Uterus (tissue), 4 donors: Measurements from ENCODE around the gene BABAM2. TPM values are rescaled to one million over a fixed set of nuclear protein-coding genes. Genes with fewer than 3 reads are reported as not detected.

Experiments
- DNase-seq, 2 donors: peaks; one replicate each; pipeline ENCODE4 v3.0.0-alpha.2; 2019 to 2020
- H3K27ac ChIP-seq, 2 donors: fragments of 200-600 bp; sonication (generic); 1 replicate in 1 of 2; 2 replicates in 1 of 2; pipeline ENCODE4 v1.5.1; 2016 to 2018
- H3K27me3 ChIP-seq, 2 donors: fragments of 200-600 bp; sonication (generic); one replicate each; pipeline ENCODE4 v1.5.1; 2018 to 2019; ENCODE audit warnings: control low read depth in 1 of 2
- H3K36me3 ChIP-seq, 2 donors: fragments of 200-600 bp; sonication (generic); one replicate each; pipeline ENCODE4 v1.5.1; 2019; ENCODE audit warnings: control low read depth in 1 of 2
- H3K4me1 ChIP-seq, 2 donors: fragments of 200-600 bp; sonication (generic); one replicate each; pipeline ENCODE4 v1.5.1; 2018 to 2019; ENCODE audit warnings: control low read depth in 1 of 2
- H3K4me3 ChIP-seq, 2 donors: fragments of 200-600 bp; sonication (generic); 1 replicate in 1 of 2; 2 replicates in 1 of 2; pipeline ENCODE4 v1.5.1; 2018 to 2019; ENCODE audit warnings: mild to moderate bottlenecking in 1 of 2
- H3K9me3 ChIP-seq, 2 donors: fragments of 200-600 bp; sonication (generic); one replicate each; pipeline ENCODE4 v1.5.1; 2019; ENCODE audit warnings: control low read depth in 1 of 2
- CTCF ChIP-seq, 4 experiments: fragments of 200-600 bp in 2 of 4; fragments of 450-650 bp in 2 of 4; sonication (generic) in 2 of 4; IDR thresholded peaks; one replicate each; pipeline ENCODE4 v1.5.1; 2016 to 2019; ENCODE audit warnings: antibody characterized with exemption in 4 of 4, mild to moderate bottlenecking in 2 of 4, moderate library complexity in 1 of 4
- POLR2A ChIP-seq, 2 donors: fragments of 450-650 bp; IDR thresholded peaks; one replicate each; pipeline ENCODE4 v1.6.1; 2016; ENCODE audit warnings: antibody characterized with exemption in 2 of 2, mild to moderate bottlenecking in 1 of 2, moderate library complexity in 1 of 2
- intact Hi-C: fragments of 100-400 bp; cut with DNase I; formaldehyde crosslinking; loops from one replicate; pipeline ENCODE4 v1.15.1; 2023; ENCODE audit warnings: low total_unique reads
- total RNA-seq, 4 donors: library from RNA; depleted of rRNA in 3 of 4; stranded (reverse); fragments of >200 nt in 3 of 4; gene quantifications; one replicate each; pipeline versions ENCODE4 v1.1.0 to v1.2.4, GENCODE V29; 2014 to 2023
- donor health status: DM: yes; HTN: yes; CAD: no.

The BABAM2 gene
- total RNA-seq, 4 donors from 2014 or later = 24.1 to 62.1 (median 32.5) TPM

GRCh38 chr2:27925766-27926472, 35.4 kb downstream of the BABAM2 start:
- Histone ChIP-seq H3K27me3 (no peaks in the 10 kb centered on the region), H3K4me1 (peaks cover 4 to 10% of the 10 kb centered on the region in 2 donors), H3K4me3 (no peak overlapping the region), H3K36me3 (no peaks in the 10 kb centered on the region), H3K27ac (peak overlapping the region; percentile 3 to 43), H3K9me3 (no peaks in the 10 kb centered on the region)
- TF ChIP-seq POLR2A (IDR thresholded peaks at IDR 0.05) = no peak
- no peak for TF ChIP-seq CTCF (IDR thresholded peaks at IDR 0.05)
- intact Hi-C loops = no loop called here
- DNase-seq = no peak

GRCh38 chr2:27929916-27930486, 39.5 kb downstream of the BABAM2 start:
- H3K4me1 ChIP-seq = peaks cover 0 to 10% of the 10 kb centered on the region in 2 donors
- TF ChIP-seq POLR2A (IDR thresholded peaks at IDR 0.05) = no peak
- no peak for TF ChIP-seq CTCF (IDR thresholded peaks at IDR 0.05)
- H3K27ac ChIP-seq = peak overlapping the region; percentile 59 to 66
- H3K9me3 ChIP-seq = no peaks in the 10 kb centered on the region
- H3K36me3 ChIP-seq = no peaks in the 10 kb centered on the region
- H3K4me3 ChIP-seq = no peak overlapping the region
- H3K27me3 ChIP-seq = no peaks in the 10 kb centered on the region
- DNase-seq = no peak
- intact Hi-C loops = no loop called here

GRCh38 chr2:27931361-27931950, 40.9 kb downstream of the BABAM2 start:
- intact Hi-C loops = no loop called here
- Histone ChIP-seq H3K36me3 (no peaks in the 10 kb centered on the region), H3K4me1 (peaks cover 0 to 10% of the 10 kb centered on the region in 2 donors), H3K4me3 (no peak overlapping the region), H3K27ac (no peak overlapping the region), H3K27me3 (no peaks in the 10 kb centered on the region), H3K9me3 (no peaks in the 10 kb centered on the region)
- TF ChIP-seq CTCF (IDR thresholded peaks at IDR 0.05) = no peak
- no peak for TF ChIP-seq POLR2A (IDR thresholded peaks at IDR 0.05)
- DNase-seq = no peak

GRCh38 chr2:27932396-27932795, 41.9 kb downstream of the BABAM2 start:
- no peak overlapping the region for H3K4me3 ChIP-seq
- H3K27ac ChIP-seq = no peak overlapping the region
- no peaks in the 10 kb centered on the region for H3K9me3 ChIP-seq
- no peaks in the 10 kb centered on the region for H3K27me3 ChIP-seq
- DNase-seq = no peak
- intact Hi-C loops = no loop called here
- H3K36me3 ChIP-seq = no peaks in the 10 kb centered on the region
- peaks cover 0 to 10% of the 10 kb centered on the region in 2 donors for H3K4me1 ChIP-seq
- TF ChIP-seq CTCF (IDR thresholded peaks at IDR 0.05) (no peak), POLR2A (IDR thresholded peaks at IDR 0.05) (no peak)

GRCh38 chr2:27935026-27935425, 44.5 kb downstream of the BABAM2 start:
- no peaks in the 10 kb centered on the region for H3K9me3 ChIP-seq
- H3K27ac ChIP-seq = no peak overlapping the region
- no peaks in the 10 kb centered on the region for H3K27me3 ChIP-seq
- no peak for TF ChIP-seq POLR2A (IDR thresholded peaks at IDR 0.05)
- no peak for TF ChIP-seq CTCF (IDR thresholded peaks at IDR 0.05)
- peaks cover 0 to 6% of the 10 kb centered on the region in 2 donors for H3K4me1 ChIP-seq
- H3K36me3 ChIP-seq = no peaks in the 10 kb centered on the region
- H3K4me3 ChIP-seq = no peak overlapping the region
- no peak for DNase-seq
- intact Hi-C loops = no loop called here
